OCI-M1 (cell line): ENCODE results near the gene XRCC4.

Experiments used
- DNase-seq: peaks from one replicate; lab custom pipeline; 2025; lab: John Stamatoyannopoulos, UW

Gene XRCC4

GRCh38 chr5:83385812-83386211, 308.5 kb downstream of the XRCC4 start:
- no peak for DNase-seq

DNA sequence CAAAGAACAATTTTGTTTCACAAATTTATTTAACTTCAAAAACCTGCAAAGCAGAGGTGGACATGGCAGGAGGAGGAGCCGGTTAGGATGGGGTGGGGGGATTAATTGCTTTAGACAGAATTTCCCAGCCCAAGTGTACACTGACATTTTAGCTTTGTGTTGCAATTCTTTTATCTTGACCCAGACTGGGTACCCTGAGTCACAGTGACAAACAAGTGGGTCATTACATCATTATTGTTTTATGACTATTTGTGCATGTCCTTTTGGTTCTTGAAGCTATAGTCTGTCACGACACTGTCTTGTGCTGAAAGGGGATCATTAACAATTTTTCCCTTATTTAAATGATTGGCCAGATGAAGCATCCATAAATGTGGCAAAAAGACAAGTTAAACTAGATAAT, 309.7 kb downstream of the XRCC4 start:
- no peak for DNase-seq

GRCh38 chr5:83388608-83389007, 311.3 kb downstream of the XRCC4 start:
- no peak for DNase-seq

DNA sequence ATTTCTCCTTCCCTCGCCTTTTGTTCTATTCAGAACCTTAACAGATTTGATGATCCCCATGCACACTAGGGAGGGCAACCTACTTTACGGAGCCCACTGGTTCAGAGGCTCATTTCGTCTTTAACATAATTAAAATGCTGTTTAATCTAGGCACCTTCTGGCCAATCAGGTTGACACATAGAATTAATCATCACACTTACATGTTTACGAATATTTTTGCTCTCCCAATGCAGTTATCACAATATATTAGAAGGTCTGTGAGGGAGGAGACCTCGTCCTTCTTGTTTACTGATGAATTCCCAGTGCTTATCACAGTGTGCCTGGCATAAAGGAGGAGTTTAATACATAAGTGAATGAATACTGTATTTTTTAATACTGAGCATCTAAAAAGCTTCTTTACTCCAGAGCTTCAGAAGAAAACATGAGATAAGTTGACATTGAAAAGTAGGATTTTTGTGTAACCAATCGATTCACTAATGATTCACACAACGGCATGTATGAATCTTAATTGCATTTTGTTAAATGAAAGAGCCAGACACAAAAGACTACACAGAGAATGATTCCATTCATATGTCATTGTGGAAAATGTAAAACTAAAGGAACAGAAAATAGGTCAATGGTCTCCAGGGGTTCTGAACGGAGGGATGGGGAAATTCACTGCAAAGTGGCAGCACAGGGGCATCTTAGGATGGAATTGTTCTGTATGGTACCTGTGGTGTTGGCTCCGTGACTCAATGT, 315.6 kb downstream of the XRCC4 start:
- no peak for DNase-seq

- no peak for DNase-seq
Measured at GRCh38 chr5:83393504-83393866, 316.1 kb downstream of the XRCC4 start.

GRCh38 chr5:83394190-83394589, 316.8 kb downstream of the XRCC4 start:
- DNase-seq = no peak

DNA sequence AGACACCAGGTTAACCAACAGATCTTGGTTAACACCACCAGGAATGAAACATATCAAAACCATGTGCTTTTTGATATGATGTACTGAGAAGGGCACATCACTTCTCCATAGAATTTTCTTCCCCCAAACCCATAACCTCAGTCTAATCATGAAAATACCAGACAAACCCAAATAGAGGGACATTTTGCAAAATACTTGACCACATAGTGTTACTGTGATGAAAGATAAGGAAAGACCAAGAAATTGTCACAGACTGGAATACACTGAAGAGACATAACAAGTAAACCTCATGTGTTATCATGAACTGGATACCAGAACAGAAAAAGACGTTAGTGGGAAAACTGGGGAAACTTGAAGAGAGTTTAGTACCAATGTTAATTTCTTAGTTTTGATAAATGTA, 319.3 kb downstream of the XRCC4 start:
- DNase-seq = peak; percentile 96

DNA sequence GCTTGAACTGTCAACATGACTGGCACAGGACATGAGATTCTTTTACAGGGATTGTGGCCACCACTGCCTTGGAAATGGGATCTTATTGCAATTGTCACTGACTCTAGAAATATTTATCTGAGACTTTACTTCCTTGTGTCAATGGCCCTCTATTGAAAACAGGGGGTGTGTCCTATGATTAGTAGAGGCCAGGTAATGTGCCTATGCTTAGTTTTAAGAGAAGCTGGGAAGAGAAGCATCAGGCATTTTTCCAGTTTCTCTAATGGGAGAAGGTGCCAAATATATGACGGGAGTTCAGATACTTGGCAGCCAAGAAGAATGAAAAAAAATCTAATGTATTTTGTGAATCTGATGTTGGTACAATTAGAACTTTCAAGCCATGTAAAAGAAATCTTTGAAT, 320.3 kb downstream of the XRCC4 start:
- peak; percentile 44 for DNase-seq

DNA sequence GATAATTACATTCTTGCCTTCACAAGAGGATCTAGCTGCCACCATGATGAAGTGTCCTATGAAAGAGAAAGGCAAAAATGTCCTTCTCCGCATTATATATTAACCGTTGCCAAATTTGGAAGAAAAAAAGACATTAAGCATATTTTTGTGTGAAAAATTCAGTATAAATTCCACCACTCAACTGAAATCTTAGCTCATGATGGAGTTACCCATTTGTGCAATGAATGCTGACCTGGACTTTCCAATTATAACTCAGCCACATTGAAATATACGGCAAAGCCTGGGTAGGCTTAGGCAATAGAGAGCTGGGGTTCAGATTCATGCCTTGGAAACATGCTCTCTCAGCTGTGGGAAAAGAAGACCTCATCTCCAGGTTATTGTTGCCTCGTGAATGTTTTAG, 322.9 kb downstream of the XRCC4 start:
- DNase-seq = no peak

- DNase-seq = no peak
Measured at GRCh38 chr5:83400701-83401100, 323.4 kb downstream of the XRCC4 start.

GRCh38 chr5:83401122-83401731, 323.9 kb downstream of the XRCC4 start:
- DNase-seq = peak; percentile 60

DNA sequence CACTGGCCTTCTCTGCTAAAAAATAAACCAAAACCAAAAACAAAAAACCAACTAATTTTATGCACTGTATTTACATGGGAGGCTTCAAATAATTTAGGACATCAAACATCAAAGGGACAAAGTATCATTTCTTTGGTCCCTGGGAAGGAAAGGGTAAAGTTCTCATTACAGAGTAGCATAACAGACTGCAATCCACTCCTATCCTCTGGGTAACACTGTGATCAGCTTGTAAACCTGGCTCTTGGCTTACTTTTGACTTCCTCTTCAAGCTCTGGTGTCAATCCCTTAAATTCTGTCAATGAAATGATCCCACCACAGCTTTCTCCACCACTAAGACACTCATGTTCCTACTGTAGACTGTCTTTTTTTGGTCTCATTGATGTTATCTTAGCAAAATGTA, 324.4 kb downstream of the XRCC4 start:
- DNase-seq = peak; percentile 67
